NB4 (cell line): ENCODE results near the gene PSMD3.

Experiments
- DNase-seq: peaks from one replicate; pipeline ENCODE4 v3.0.0; 2010; ENCODE audit warnings: low read depth
- H3K4me3 ChIP-seq: one replicate; pipeline ENCODE4 v1.5.1; 2011; ENCODE audit warnings: mild to moderate bottlenecking, low read depth, low read length, moderate library complexity
- MAX ChIP-seq: IDR thresholded peaks from 2 replicates; pipeline ENCODE4 v1.6.1; 2011; ENCODE audit warnings: low read depth, low read length
- MYC ChIP-seq: IDR thresholded peaks from 2 replicates; pipeline ENCODE4 v1.6.1; 2011; ENCODE audit warnings: low read depth, low read length
- POLR2A ChIP-seq: IDR thresholded peaks from 2 replicates; pipeline ENCODE4 v1.6.1; 2011; ENCODE audit warnings: mild to moderate bottlenecking; ENCODE audit not compliant: insufficient read length; ENCODE audit errors: extremely low read depth
- TF ChIP-seq, protein P1 (sequence below): IDR thresholded peaks from one replicate; pipeline ENCODE4 v1.5.1; 2012; ENCODE audit warnings: low read depth, low read length

Gene PSMD3

GRCh38 chr17:39965017-39965699 is 15.4 kb upstream of the PSMD3 start:
- TF ChIP-seq, protein P1, sequence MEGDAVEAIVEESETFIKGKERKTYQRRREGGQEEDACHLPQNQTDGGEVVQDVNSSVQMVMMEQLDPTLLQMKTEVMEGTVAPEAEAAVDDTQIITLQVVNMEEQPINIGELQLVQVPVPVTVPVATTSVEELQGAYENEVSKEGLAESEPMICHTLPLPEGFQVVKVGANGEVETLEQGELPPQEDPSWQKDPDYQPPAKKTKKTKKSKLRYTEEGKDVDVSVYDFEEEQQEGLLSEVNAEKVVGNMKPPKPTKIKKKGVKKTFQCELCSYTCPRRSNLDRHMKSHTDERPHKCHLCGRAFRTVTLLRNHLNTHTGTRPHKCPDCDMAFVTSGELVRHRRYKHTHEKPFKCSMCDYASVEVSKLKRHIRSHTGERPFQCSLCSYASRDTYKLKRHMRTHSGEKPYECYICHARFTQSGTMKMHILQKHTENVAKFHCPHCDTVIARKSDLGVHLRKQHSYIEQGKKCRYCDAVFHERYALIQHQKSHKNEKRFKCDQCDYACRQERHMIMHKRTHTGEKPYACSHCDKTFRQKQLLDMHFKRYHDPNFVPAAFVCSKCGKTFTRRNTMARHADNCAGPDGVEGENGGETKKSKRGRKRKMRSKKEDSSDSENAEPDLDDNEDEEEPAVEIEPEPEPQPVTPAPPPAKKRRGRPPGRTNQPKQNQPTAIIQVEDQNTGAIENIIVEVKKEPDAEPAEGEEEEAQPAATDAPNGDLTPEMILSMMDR = no peak
- TF ChIP-seq MYC = no peak
- no peak for TF ChIP-seq POLR2A
- TF ChIP-seq MAX = no peak
- no peak overlapping the region for H3K4me3 ChIP-seq
- no peak for DNase-seq

GRCh38 chr17:39966771-39967170 is 13.8 kb upstream of the PSMD3 start:
- no peak overlapping the region for H3K4me3 ChIP-seq
- no peak for DNase-seq
- TF ChIP-seq POLR2A = no peak
- TF ChIP-seq, protein P1 = no peak
- no peak for TF ChIP-seq MYC
- TF ChIP-seq MAX = no peak

DNA sequence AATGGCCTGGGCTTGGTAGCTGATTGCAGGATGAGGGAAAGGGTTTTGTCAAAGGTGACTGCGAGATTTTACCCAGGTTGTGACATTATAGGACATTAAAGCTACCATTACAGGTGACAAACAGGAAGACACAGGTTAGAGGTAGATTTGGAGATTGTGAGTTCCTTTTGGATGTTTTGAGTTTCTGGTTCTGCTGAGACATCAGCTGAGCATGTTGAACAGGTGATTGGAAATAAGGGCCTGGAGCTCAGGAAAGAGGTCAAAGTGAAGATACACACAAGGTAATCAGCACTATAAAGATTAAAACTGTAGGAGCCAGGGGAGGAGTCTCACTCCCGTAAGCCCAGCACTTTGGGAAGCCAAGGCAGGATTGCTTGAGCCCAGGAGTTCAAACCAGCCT is 11.8 kb upstream of the PSMD3 start:
- no peak for TF ChIP-seq POLR2A
- TF ChIP-seq MAX = no peak
- TF ChIP-seq, protein P1 = no peak
- TF ChIP-seq MYC = no peak
- no peak for DNase-seq
- H3K4me3 ChIP-seq = no peak overlapping the region

DNA sequence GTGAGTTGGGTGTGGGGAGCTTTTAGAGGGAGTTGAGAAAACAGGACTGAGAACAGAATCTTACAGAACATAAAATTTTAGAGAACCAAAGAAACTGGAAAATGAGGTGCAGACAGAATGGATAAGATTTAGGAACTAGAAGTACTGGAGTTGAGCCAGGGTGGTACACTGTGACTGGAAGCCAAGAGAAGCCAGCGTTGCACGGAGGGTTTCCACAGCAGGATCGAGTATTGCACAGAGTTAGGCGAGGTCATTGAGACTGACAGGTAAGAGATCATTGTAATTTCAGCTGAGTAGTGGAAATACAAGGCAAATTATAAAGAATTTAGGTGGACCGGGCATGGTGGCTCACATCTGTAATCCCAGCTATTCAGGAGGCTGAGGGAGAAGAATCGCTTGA is 11.2 kb upstream of the PSMD3 start:
- no peak for DNase-seq
- TF ChIP-seq POLR2A = no peak
- no peak for TF ChIP-seq MYC
- TF ChIP-seq, protein P1 = no peak
- no peak for TF ChIP-seq MAX
- no peak overlapping the region for H3K4me3 ChIP-seq

DNA sequence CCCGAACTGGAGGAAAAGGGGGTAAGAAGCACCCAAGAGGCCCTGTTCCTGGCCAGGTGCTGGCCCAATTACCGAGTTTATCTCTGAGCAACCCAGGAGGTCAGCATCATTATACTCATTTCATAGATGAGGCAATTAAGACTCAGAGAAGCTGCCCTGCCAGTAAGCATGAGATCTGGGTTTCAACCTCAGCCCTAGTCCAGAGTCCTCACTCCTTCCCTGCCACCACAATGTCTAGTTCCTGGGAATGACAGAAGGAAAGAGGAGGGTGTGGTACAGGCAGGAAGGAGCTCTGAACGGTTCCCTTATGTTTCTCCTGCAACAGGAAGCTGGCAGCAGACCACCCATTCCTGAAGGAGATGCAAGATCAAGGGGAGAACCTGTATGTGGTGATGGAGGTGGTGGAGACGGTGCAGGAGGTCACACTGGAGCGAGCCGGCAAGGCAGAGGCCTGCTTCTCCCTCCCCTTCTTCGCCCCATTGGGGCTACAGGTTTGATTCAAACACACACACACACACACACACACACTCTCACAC is 10.4 kb upstream of the PSMD3 start:
- no peak for TF ChIP-seq MYC
- TF ChIP-seq, protein P1 = no peak
- no peak for TF ChIP-seq POLR2A
- no peak for TF ChIP-seq MAX
- no peak overlapping the region for H3K4me3 ChIP-seq
- no peak for DNase-seq
